GM20431 (cell line): ENCODE results near the gene CEP43.

Experiments
- in situ Hi-C: fragments of 300-500 bp; cut with MseI, MboI; formaldehyde crosslinking; loops from one replicate; pipeline ENCODE4 v1.15.0; 2020; ENCODE audit warnings: low sequenced_read_pairs; ENCODE audit not compliant: unreplicated experiment

CEP43 gene

GRCh38 chr6:166966268-166966667 is 32.9 kb upstream of the CEP43 start:
- in situ Hi-C loops, result no loop called here

GRCh38 chr6:166969390-166970002 is 29.7 kb upstream of the CEP43 start:
- in situ Hi-C loops, result no loop called here

- in situ Hi-C loops, result no loop called here
Observed at GRCh38 chr6:166970091-166970490, 29.1 kb upstream of the CEP43 start.

- in situ Hi-C loops, result no loop called here
Observed at GRCh38 chr6:166970776-166971175, 28.4 kb upstream of the CEP43 start.

- in situ Hi-C loops, result no loop called here
Observed at GRCh38 chr6:166971271-166971670, 27.9 kb upstream of the CEP43 start.

- in situ Hi-C loops, result no loop called here
Observed at GRCh38 chr6:166972101-166972500, 27.1 kb upstream of the CEP43 start.

- in situ Hi-C loops, result no loop called here
Observed at GRCh38 chr6:166976636-166977035, 22.6 kb upstream of the CEP43 start.

- in situ Hi-C loops, result no loop called here
Observed at GRCh38 chr6:166977621-166978525, 21.3 kb upstream of the CEP43 start.

- in situ Hi-C loops, result no loop called here
Observed at GRCh38 chr6:166980738-166981137, 18.5 kb upstream of the CEP43 start.

- in situ Hi-C loops, result no loop called here
Observed at GRCh38 chr6:166987448-166987847, 11.7 kb upstream of the CEP43 start.

- in situ Hi-C loops, result no loop called here
Observed at GRCh38 chr6:166987930-166988329, 11.3 kb upstream of the CEP43 start.

- in situ Hi-C loops, result no loop called here
Observed at GRCh38 chr6:166988674-166989201, 10.5 kb upstream of the CEP43 start.

GRCh38 chr6:166989427-166990032 is 9.7 kb upstream of the CEP43 start:
- in situ Hi-C loops, result no loop called here

- in situ Hi-C loops, result no loop called here
Observed at GRCh38 chr6:166996406-166996805, 2.8 kb upstream of the CEP43 start.

- in situ Hi-C loops, result no loop called here
Observed at GRCh38 chr6:166997348-166997747, 1.8 kb upstream of the CEP43 start.

GRCh38 chr6:166997768-166998255 is 1.4 kb upstream of the CEP43 start:
- in situ Hi-C loops, result no loop called here

- in situ Hi-C loops, result no loop called here
Observed at GRCh38 chr6:166998256-166999144, 697 bp upstream of the CEP43 start.

- in situ Hi-C loops, result loop anchor here (25.0 kb wide), 1 partner anchor 137 kb away; no protein-coding TSS in a partner anchor
Observed at GRCh38 chr6:166999884-167000253, 672 bp downstream of the CEP43 start.

- in situ Hi-C loops, result loop anchor here (25.0 kb wide), 1 partner anchor 137 kb away; no protein-coding TSS in a partner anchor
Observed at GRCh38 chr6:167000759-167001158, 1.6 kb downstream of the CEP43 start.
